ENCODE data around the gene FAXDC2. TPM values are rescaled to one million over a fixed set of nuclear protein-coding genes. Genes with fewer than 3 reads are reported as not detected.
A peak's percentile ranks its signal among the peaks of the same experiment; 100 is the strongest.

Gene FAXDC2
- total and polyA plus RNA-seq, 2 of the 13 experiments (the other 11 are each of a cell fraction or from before 2014, with no cell fraction given) = 4.7 to 58.8 TPM

- TF ChIP-seq ASH2L (IDR thresholded peaks at IDR 0.05; ENCODE audit: insufficient read length, low read depth, low read length) (peak; percentile 56), NONO (IDR thresholded peaks at IDR 0.05) (no peak), NONO (CRISPR knock-in tag; conservative IDR thresholded peaks at IDR 0.05) (no peak), FOXA1 (IDR thresholded peaks at IDR 0.05) (no peak), FOXA1 (CRISPR knock-in tag; IDR thresholded peaks at IDR 0.05) (no peak), MYNN (CRISPR knock-in tag; IDR thresholded peaks at IDR 0.05; ENCODE audit: low read depth) (no peak), HDAC1 (CRISPR knock-in tag; IDR thresholded peaks at IDR 0.05) (peak; percentile 21; the same call in 1 of the 2 replicates), BORCS8-MEF2B (CRISPR knock-in tag; IDR thresholded peaks at IDR 0.05) (0 out of 2 replicates have a peak, but pooled peaks have one; percentile 64), FOXK2 (IDR thresholded peaks at IDR 0.05) (no peak), ZMYM3 (CRISPR knock-in tag; IDR thresholded peaks at IDR 0.05) (no peak), ZNF788 (CRISPR knock-in tag; IDR thresholded peaks at IDR 0.05; ENCODE audit: borderline replicate concordance) (0 out of 2 replicates have a peak, but pooled peaks have one; percentile 26), BRD4 (CRISPR knock-in tag; IDR thresholded peaks at IDR 0.05) (no peak), POLR2A (IDR thresholded peaks at IDR 0.05; ENCODE audit: insufficient read depth in 1 of 2, low read depth in 2 of 2, low read length in 2 of 2) (no peak), PHF21A (CRISPR knock-in tag; IDR thresholded peaks at IDR 0.05) (peak; percentile 59), ZNF343 (CRISPR knock-in tag; IDR thresholded peaks at IDR 0.05) (no peak), ZNF317 (CRISPR knock-in tag; IDR thresholded peaks at IDR 0.05) (no peak), ZNF138 (CRISPR knock-in tag; IDR thresholded peaks at IDR 0.05; ENCODE audit: low read depth) (no peak), HMG20A (CRISPR knock-in tag; IDR thresholded peaks at IDR 0.05; ENCODE audit: borderline replicate concordance) (peak; percentile 13; the same call in 1 of the 2 replicates), MATR3 (CRISPR knock-in tag; IDR thresholded peaks at IDR 0.05) (no peak), SAFB2 (CRISPR knock-in tag; IDR thresholded peaks at IDR 0.05; ENCODE audit: borderline replicate concordance, low read depth) (peak; percentile 61; the same call in 1 of the 2 replicates), IRF2 (CRISPR knock-in tag; IDR thresholded peaks at IDR 0.05) (no peak), ZNF124 (CRISPR knock-in tag; IDR thresholded peaks at IDR 0.05) (no peak), LCORL (IDR thresholded peaks at IDR 0.05) (peak; percentile 37; the same call in 1 of the 2 replicates), LCORL (CRISPR knock-in tag; IDR thresholded peaks at IDR 0.05) (0 out of 2 replicates have a peak, but pooled peaks have one; percentile 23), CREB1 (IDR thresholded peaks at IDR 0.05) (no peak), CREB1 (CRISPR knock-in tag; IDR thresholded peaks at IDR 0.05) (peak; percentile 49; the same call in 1 of the 2 replicates)
- TF ChIP-seq, protein P1, sequence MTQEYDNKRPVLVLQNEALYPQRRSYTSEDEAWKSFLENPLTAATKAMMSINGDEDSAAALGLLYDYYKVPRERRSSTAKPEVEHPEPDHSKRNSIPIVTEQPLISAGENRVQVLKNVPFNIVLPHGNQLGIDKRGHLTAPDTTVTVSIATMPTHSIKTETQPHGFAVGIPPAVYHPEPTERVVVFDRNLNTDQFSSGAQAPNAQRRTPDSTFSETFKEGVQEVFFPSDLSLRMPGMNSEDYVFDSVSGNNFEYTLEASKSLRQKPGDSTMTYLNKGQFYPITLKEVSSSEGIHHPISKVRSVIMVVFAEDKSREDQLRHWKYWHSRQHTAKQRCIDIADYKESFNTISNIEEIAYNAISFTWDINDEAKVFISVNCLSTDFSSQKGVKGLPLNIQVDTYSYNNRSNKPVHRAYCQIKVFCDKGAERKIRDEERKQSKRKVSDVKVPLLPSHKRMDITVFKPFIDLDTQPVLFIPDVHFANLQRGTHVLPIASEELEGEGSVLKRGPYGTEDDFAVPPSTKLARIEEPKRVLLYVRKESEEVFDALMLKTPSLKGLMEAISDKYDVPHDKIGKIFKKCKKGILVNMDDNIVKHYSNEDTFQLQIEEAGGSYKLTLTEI (CRISPR knock-in tag; conservative IDR thresholded peaks at IDR 0.05) = no peak
- TF ChIP-seq, protein P2, sequence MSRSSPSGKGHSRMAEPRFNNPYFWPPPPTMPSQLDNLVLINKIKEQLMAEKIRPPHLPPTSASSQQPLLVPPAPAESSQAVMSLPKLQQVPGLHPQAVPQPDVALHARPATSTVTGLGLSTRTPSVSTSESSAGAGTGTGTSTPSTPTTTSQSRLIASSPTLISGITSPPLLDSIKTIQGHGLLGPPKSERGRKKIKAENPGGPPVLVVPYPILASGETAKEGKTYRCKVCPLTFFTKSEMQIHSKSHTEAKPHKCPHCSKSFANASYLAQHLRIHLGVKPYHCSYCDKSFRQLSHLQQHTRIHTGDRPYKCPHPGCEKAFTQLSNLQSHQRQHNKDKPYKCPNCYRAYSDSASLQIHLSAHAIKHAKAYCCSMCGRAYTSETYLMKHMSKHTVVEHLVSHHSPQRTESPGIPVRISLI (CRISPR knock-in tag; IDR thresholded peaks at IDR 0.05; ENCODE audit: borderline replicate concordance) = no peak
- TF ChIP-seq, protein P3, sequence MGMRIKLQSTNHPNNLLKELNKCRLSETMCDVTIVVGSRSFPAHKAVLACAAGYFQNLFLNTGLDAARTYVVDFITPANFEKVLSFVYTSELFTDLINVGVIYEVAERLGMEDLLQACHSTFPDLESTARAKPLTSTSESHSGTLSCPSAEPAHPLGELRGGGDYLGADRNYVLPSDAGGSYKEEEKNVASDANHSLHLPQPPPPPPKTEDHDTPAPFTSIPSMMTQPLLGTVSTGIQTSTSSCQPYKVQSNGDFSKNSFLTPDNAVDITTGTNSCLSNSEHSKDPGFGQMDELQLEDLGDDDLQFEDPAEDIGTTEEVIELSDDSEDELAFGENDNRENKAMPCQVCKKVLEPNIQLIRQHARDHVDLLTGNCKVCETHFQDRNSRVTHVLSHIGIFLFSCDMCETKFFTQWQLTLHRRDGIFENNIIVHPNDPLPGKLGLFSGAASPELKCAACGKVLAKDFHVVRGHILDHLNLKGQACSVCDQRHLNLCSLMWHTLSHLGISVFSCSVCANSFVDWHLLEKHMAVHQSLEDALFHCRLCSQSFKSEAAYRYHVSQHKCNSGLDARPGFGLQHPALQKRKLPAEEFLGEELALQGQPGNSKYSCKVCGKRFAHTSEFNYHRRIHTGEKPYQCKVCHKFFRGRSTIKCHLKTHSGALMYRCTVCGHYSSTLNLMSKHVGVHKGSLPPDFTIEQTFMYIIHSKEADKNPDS (CRISPR knock-in tag; IDR thresholded peaks at IDR 0.05) = no peak
These were observed 13.1 kb downstream of the FAXDC2 start (continued) for GRCh38 chr5:154837009-154837901.

All from HepG2 (cell line).